Measurements from ENCODE around the gene TC2N.

TC2N gene

DNA sequence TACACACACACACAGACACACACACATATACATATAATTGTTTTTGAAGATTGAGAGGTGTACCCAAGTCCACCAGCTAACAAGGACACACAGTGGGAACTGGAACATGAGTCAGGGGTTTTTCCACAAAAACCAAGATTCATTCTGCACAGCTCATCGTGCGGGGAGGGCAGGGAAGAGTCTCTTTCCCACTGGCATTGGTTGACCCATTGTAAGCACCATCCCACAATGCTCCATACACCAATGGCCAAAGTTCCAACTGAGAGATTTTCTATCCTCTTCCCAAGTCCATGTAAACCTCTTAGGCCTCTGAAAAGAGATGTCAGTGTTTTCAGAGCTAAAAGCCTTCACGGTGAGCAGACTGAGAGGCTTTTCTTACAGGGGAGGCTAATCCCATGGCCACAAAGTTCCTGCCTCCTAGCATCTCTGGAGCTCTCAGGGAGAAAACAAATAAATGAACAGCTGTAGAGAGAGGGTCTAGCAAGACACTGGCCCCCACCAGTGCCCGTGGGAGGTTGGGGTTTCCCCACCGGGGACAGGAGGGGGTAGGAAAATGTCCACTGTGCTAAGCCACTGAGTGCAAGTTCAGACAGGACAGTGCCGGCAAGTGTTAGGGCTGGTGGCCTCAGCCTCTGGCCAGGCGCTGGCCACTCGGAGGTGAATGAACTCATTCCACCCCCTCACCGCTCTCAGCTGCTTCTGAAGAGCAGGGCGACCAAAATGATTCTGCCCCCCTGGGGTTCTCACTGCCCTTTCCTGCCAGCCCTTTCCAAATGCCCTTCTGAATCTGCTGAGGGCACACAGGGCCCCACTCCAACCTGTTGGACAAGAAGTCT, 21.5 kb upstream of the TC2N start:
- Histone ChIP-seq H2BK15ac (replicated peaks; ENCODE audit: low read depth) (no peak overlapping the region), H3K27ac (ENCODE audit: low read depth, low read length) (no peak overlapping the region), H3K4ac (ENCODE audit: low read depth, low read length) (no peak overlapping the region), H3K23ac (ENCODE audit: low read length) (no peak overlapping the region), H3K4me2 (ENCODE audit: low read length) (no peak overlapping the region), H4K8ac (ENCODE audit: low read depth, low read length) (no peak overlapping the region), H3K4me1 (ENCODE audit: control insufficient read depth, low read depth, low read length) (peaks cover 11% of the 10 kb centered on the region), H2BK5ac (ENCODE audit: low read length) (no peak overlapping the region), H3K27me3 (ENCODE audit: insufficient read depth, low read length, poor library complexity) (no peaks in the 10 kb centered on the region), H3K56ac (ENCODE audit: low read length) (no peak overlapping the region), H3K79me2 (ENCODE audit: control insufficient read depth, insufficient read depth, low read length) (no peaks in the 10 kb centered on the region), H2AK5ac (ENCODE audit: low read length) (no peak overlapping the region), H4K5ac (ENCODE audit: low read length) (no peak overlapping the region), H3K9ac (ENCODE audit: low read length) (no peak overlapping the region), H3K36me3 (ENCODE audit: control insufficient read depth, insufficient read depth, low read length) (no peaks in the 10 kb centered on the region), H3K18ac (ENCODE audit: low read length) (no peak overlapping the region), H2BK120ac (ENCODE audit: low read depth, low read length) (no peak overlapping the region), H3K4me3 (ENCODE audit: low read length) (no peak overlapping the region), H3K79me1 (ENCODE audit: low read length) (no peaks in the 10 kb centered on the region)
- no CpG with 5 or more reads among the region's 10 CpGs for whole genome bisulfite sequencing (ENCODE audit: extremely low coverage, insufficient coverage, low lambda C conversion rate)
- DNase-seq = no peak

DNA sequence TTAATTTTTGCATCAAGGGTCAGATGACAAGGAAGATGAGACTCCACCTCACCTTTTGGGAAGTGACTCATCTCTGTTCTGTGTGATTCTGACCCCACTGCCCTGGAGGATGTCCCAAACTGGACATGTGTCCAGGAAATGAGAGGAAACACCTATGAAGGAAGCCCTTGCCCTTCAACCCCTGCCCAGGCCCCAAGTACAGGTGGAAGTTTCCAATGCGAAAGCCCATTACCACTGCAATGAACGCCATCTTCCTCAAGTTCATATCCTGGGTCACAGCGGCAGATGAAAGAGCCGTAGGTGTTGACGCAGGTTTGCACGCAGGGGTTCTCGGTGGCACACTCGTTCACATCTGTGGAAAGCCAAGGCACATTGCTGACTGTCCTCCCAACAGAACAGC, 19.6 kb upstream of the TC2N start:
- no peak overlapping the region for H3K23ac ChIP-seq (ENCODE audit: low read length)
- no peak for DNase-seq
- no peak overlapping the region for H3K9ac ChIP-seq (ENCODE audit: low read length)
- no CpG with 5 or more reads among the region's 8 CpGs for WGBS (ENCODE audit: extremely low coverage, insufficient coverage, low lambda C conversion rate)
- peaks cover 12% of the 10 kb centered on the region for H3K4me1 ChIP-seq (ENCODE audit: control insufficient read depth, low read depth, low read length)
- H3K79me2 ChIP-seq (ENCODE audit: control insufficient read depth, insufficient read depth, low read length) = no peaks in the 10 kb centered on the region
- H3K4me3 ChIP-seq (ENCODE audit: low read length) = no peak overlapping the region
- no peak overlapping the region for H2BK15ac ChIP-seq (replicated peaks; ENCODE audit: low read depth)
- H4K8ac ChIP-seq (ENCODE audit: low read depth, low read length) = no peak overlapping the region
- H3K27me3 ChIP-seq (ENCODE audit: insufficient read depth, low read length, poor library complexity) = no peaks in the 10 kb centered on the region
- no peak overlapping the region for H2AK5ac ChIP-seq (ENCODE audit: low read length)
- no peak overlapping the region for H3K56ac ChIP-seq (ENCODE audit: low read length)
- no peaks in the 10 kb centered on the region for H3K79me1 ChIP-seq (ENCODE audit: low read length)
- H3K27ac ChIP-seq (ENCODE audit: low read depth, low read length) = no peak overlapping the region
- H2BK5ac ChIP-seq (ENCODE audit: low read length) = no peak overlapping the region
- no peaks in the 10 kb centered on the region for H3K36me3 ChIP-seq (ENCODE audit: control insufficient read depth, insufficient read depth, low read length)
- H2BK120ac ChIP-seq (ENCODE audit: low read depth, low read length) = no peak overlapping the region
- H3K4me2 ChIP-seq (ENCODE audit: low read length) = no peak overlapping the region
- no peak overlapping the region for H3K18ac ChIP-seq (ENCODE audit: low read length)
- H4K5ac ChIP-seq (ENCODE audit: low read length) = no peak overlapping the region
- no peak overlapping the region for H3K4ac ChIP-seq (ENCODE audit: low read depth, low read length)

DNA sequence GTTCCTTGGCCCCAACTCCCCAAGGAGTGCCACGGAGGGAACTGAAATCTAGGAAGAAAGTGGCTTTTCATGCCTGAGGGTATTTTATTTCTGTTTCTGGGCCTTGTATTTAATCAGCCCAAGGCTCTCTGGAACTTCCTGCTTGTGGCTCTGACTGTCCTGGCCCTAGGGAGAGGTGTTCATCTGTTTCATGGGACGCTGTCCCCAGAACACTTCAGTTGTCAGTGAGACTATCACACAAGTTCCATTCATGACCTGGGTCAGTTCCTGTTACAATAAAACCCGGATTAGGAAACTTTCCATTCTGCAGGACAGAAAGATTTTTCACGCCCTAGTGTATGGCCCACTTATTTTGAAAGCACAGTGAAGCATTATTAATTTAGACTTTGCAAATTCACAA, 18.5 kb upstream of the TC2N start:
- H2AK5ac ChIP-seq (ENCODE audit: low read length) = no peak overlapping the region
- no peaks in the 10 kb centered on the region for H3K79me2 ChIP-seq (ENCODE audit: control insufficient read depth, insufficient read depth, low read length)
- H3K79me1 ChIP-seq (ENCODE audit: low read length) = no peaks in the 10 kb centered on the region
- no peak overlapping the region for H2BK15ac ChIP-seq (replicated peaks; ENCODE audit: low read depth)
- no peak overlapping the region for H4K8ac ChIP-seq (ENCODE audit: low read depth, low read length)
- H3K56ac ChIP-seq (ENCODE audit: low read length) = no peak overlapping the region
- no peak overlapping the region for H4K5ac ChIP-seq (ENCODE audit: low read length)
- no peak for DNase-seq
- no peak overlapping the region for H3K4me2 ChIP-seq (ENCODE audit: low read length)
- H3K4ac ChIP-seq (ENCODE audit: low read depth, low read length) = no peak overlapping the region
- H3K4me1 ChIP-seq (ENCODE audit: control insufficient read depth, low read depth, low read length) = peaks cover 12% of the 10 kb centered on the region
- no peak overlapping the region for H3K4me3 ChIP-seq (ENCODE audit: low read length)
- no peak overlapping the region for H2BK120ac ChIP-seq (ENCODE audit: low read depth, low read length)
- no peak overlapping the region for H3K23ac ChIP-seq (ENCODE audit: low read length)
- H3K36me3 ChIP-seq (ENCODE audit: control insufficient read depth, insufficient read depth, low read length) = no peaks in the 10 kb centered on the region
- H3K27me3 ChIP-seq (ENCODE audit: insufficient read depth, low read length, poor library complexity) = no peaks in the 10 kb centered on the region
- H3K9ac ChIP-seq (ENCODE audit: low read length) = no peak overlapping the region
- no peak overlapping the region for H3K18ac ChIP-seq (ENCODE audit: low read length)
- H2BK5ac ChIP-seq (ENCODE audit: low read length) = no peak overlapping the region
- WGBS (ENCODE audit: extremely low coverage, insufficient coverage, low lambda C conversion rate) = no CpG with 5 or more reads among the region's 4 CpGs
- H3K27ac ChIP-seq (ENCODE audit: low read depth, low read length) = no peak overlapping the region

DNA sequence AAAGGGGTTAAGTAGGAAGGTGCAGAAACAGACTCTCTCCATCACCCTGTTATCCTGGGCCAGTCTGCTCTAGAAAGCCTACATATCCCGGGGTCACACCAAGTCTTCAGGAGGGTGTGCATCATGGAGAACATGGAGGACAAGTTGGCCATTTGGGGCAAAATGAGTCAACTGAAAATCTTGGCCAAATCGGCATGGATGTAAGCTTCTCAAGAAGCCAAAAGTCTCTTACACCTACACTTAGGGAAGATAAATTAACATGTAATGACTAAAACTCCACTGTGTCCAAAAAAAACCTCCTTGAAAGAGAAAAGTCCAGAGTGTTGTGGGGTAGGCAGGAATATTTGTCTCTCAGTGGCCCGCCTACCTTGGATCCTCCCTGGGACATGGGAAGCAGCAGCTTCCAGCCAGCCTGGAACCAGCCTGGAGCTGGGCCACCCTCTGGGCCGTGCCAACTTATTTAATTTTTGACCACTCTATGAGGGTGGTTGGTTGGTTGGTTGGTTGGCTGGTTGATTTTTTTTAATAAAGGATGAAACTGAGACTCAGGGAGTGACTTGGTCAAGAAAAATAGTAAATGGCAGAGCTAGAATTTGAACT, 17.9 kb upstream of the TC2N start:
- Histone ChIP-seq H3K56ac (ENCODE audit: low read length) (peak overlapping the region; percentile 71), H3K36me3 (ENCODE audit: control insufficient read depth, insufficient read depth, low read length) (no peaks in the 10 kb centered on the region), H3K79me2 (ENCODE audit: control insufficient read depth, insufficient read depth, low read length) (no peaks in the 10 kb centered on the region), H3K23ac (ENCODE audit: low read length) (no peak overlapping the region), H4K5ac (ENCODE audit: low read length) (no peak overlapping the region), H3K9ac (ENCODE audit: low read length) (peak overlapping the region; percentile 25), H2BK15ac (replicated peaks; ENCODE audit: low read depth) (no peak overlapping the region), H2BK5ac (ENCODE audit: low read length) (no peak overlapping the region), H3K27ac (ENCODE audit: low read depth, low read length) (no peak overlapping the region), H3K79me1 (ENCODE audit: low read length) (no peaks in the 10 kb centered on the region), H2AK5ac (ENCODE audit: low read length) (no peak overlapping the region), H3K4me3 (ENCODE audit: low read length) (no peak overlapping the region), H3K4me2 (ENCODE audit: low read length) (no peak overlapping the region), H3K18ac (ENCODE audit: low read length) (no peak overlapping the region), H2BK120ac (ENCODE audit: low read depth, low read length) (no peak overlapping the region), H3K4me1 (ENCODE audit: control insufficient read depth, low read depth, low read length) (peaks cover 12% of the 10 kb centered on the region), H3K27me3 (ENCODE audit: insufficient read depth, low read length, poor library complexity) (no peaks in the 10 kb centered on the region), H3K4ac (ENCODE audit: low read depth, low read length) (no peak overlapping the region), H4K8ac (ENCODE audit: low read depth, low read length) (no peak overlapping the region)
- DNase-seq = no peak
- no CpG with 5 or more reads among the region's 4 CpGs for WGBS (ENCODE audit: extremely low coverage, insufficient coverage, low lambda C conversion rate)

DNA sequence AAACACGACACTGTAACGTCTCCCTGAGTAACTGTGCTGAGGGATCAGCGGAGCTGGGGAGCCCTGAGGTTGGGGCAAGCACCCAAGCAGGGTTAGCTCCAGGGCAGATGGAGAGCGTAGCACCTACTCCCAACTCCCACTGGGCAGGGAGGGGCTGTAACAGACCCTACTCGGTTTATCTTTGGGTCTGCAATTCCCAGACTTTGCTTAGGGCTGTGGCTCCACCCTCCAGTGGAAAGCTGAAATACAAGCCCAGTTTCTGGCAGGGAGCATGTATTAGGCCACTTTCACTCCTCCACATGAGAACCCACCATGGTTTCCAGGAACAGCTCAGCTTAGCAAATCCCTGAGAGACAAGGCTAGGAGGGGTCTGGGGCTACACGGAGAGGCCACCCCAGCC, 17.3 kb upstream of the TC2N start:
- Histone ChIP-seq H3K56ac (ENCODE audit: low read length) (peak overlapping the region; percentile 71), H3K18ac (ENCODE audit: low read length) (no peak overlapping the region), H3K23ac (ENCODE audit: low read length) (no peak overlapping the region), H4K5ac (ENCODE audit: low read length) (no peak overlapping the region), H3K4me2 (ENCODE audit: low read length) (no peak overlapping the region), H3K27ac (ENCODE audit: low read depth, low read length) (no peak overlapping the region), H3K27me3 (ENCODE audit: insufficient read depth, low read length, poor library complexity) (no peaks in the 10 kb centered on the region), H2BK15ac (replicated peaks; ENCODE audit: low read depth) (no peak overlapping the region), H3K9ac (ENCODE audit: low read length) (peak overlapping the region; percentile 25), H3K79me1 (ENCODE audit: low read length) (no peaks in the 10 kb centered on the region), H2AK5ac (ENCODE audit: low read length) (no peak overlapping the region), H2BK5ac (ENCODE audit: low read length) (no peak overlapping the region), H3K4me1 (ENCODE audit: control insufficient read depth, low read depth, low read length) (peaks cover 12% of the 10 kb centered on the region), H4K8ac (ENCODE audit: low read depth, low read length) (no peak overlapping the region), H3K79me2 (ENCODE audit: control insufficient read depth, insufficient read depth, low read length) (no peaks in the 10 kb centered on the region), H3K36me3 (ENCODE audit: control insufficient read depth, insufficient read depth, low read length) (no peaks in the 10 kb centered on the region), H3K4me3 (ENCODE audit: low read length) (no peak overlapping the region), H3K4ac (ENCODE audit: low read depth, low read length) (no peak overlapping the region), H2BK120ac (ENCODE audit: low read depth, low read length) (no peak overlapping the region)
- WGBS (ENCODE audit: extremely low coverage, insufficient coverage, low lambda C conversion rate) = no CpG with 5 or more reads among the region's 6 CpGs
- peak; percentile 51 for DNase-seq
